Muscle of leg (tissue), 16 donors: ENCODE measurements around the gene CT55. TPM values are rescaled to one million over a fixed set of nuclear protein-coding genes. Genes with fewer than 3 reads are reported as not detected.
"Not testable (repeated sequence)": the region's sequence is repeated elsewhere in the genome, so short reads cannot be mapped to it uniquely, and the experiment has no call there.

Experiments
- DNase-seq: peaks from one replicate; pipeline ENCODE4 v3.0.0; 2013
- H3K27ac ChIP-seq: one replicate; pipeline ENCODE4 v1.5.1; 2013; ENCODE audit warnings: mild to moderate bottlenecking, low read length, control low read depth
- H3K27me3 ChIP-seq: one replicate; pipeline ENCODE4 v1.6.1; 2013; ENCODE audit warnings: low read length; ENCODE audit not compliant: control insufficient read depth, insufficient read depth
- H3K36me3 ChIP-seq: one replicate; pipeline ENCODE4 v1.6.1; 2013; ENCODE audit warnings: low read length; ENCODE audit not compliant: control insufficient read depth, insufficient read depth
- H3K4me1 ChIP-seq: one replicate; pipeline ENCODE4 v1.6.1; 2013; ENCODE audit warnings: low read length; ENCODE audit not compliant: control insufficient read depth, insufficient read depth
- H3K4me3 ChIP-seq: one replicate; pipeline ENCODE4 v1.5.1; 2013; ENCODE audit warnings: low read length, control low read depth
- H3K9me3 ChIP-seq: replicated peaks from 2 replicates; pipeline ENCODE4 v1.6.1; 2013; ENCODE audit warnings: low read depth, low read length; ENCODE audit not compliant: control insufficient read depth
- WGBS: methylation state at CpG from one replicate; pipeline ENCODE4 v1.1.5; 2013; ENCODE audit warnings: missing lambda C conversion rate; ENCODE audit not compliant: insufficient coverage; 5-methylcytosine and 5-hydroxymethylcytosine counted together
- long read RNA-seq, 11 donors: transcript quantifications; one replicate each; lab custom pipeline, GENCODE V29; 2026
- polyA plus RNA-seq, 8 donors: library from polyadenylated mRNA; unstranded; fragments of 120-200 nt; gene quantifications; one replicate each; pipeline versions ENCODE4 v1.2.1 to v1.2.3, GENCODE V29; 2013; ENCODE audit warnings: inconsistent platforms in 1 of 8, low replicate concordance in 1 of 8; ENCODE audit not compliant: insufficient read length in 8 of 8, insufficient read depth in 1 of 8
- total RNA-seq: library from RNA; stranded (reverse); fragments of 120-200 nt; gene quantifications from one replicate; pipeline ENCODE4 v1.2.4, GENCODE V29; 2013

CT55 gene
- total RNA-seq (0.27 TPM), polyA plus RNA-seq (under 1 TPM in 7 of 8 donors, not detected in 1; 0.11 to 0.62 (median 0.23) TPM)
- long read RNA-seq, donor 1 = 0 reads
- long read RNA-seq, donor 2 = 0 reads
- long read RNA-seq, donor 3 = 0 reads
- long read RNA-seq, donor 4 = 0 reads
- long read RNA-seq, donor 5 = 0 reads
- long read RNA-seq, donor 6, partial matches to known transcripts = 0 of 1 reads
- long read RNA-seq, donor 6, other reads (novel, unspliced or antisense) = 0 of 1 reads
- long read RNA-seq, donor 7 = 0 reads
- long read RNA-seq, donor 8, partial matches to known transcripts = 0 of 1 reads
- long read RNA-seq, donor 8, other reads (novel, unspliced or antisense) = 0 of 1 reads
- long read RNA-seq, donor 9 = 0 reads
- long read RNA-seq, donor 10 = 0 reads
- long read RNA-seq, donor 11 = 0 reads

- H3K27ac ChIP-seq = no peak within 1 kb of the TSS
- H3K4me1 ChIP-seq = no peaks in the 10 kb centered on the region
- no peak within 1 kb of the TSS for H3K4me3 ChIP-seq
- no peaks in the 10 kb centered on the region for H3K9me3 ChIP-seq
- H3K27me3 ChIP-seq = peaks cover 2% of the 10 kb centered on the region
- no peaks in the 10 kb centered on the region for H3K36me3 ChIP-seq
- WGBS = 88% methylated on average over 27 of the region's 27 CpGs
- DNase-seq = no peak
Observed at GRCh38 chrX:135170877-135171519, at the start of gene CT55. Gene CT55 (minus strand): TSS chrX:135171398. CDS start chrX:135171171, 227 bp downstream.

GRCh38 chrX:135213200-135213844 is 42.1 kb upstream of the CT55 start:
- WGBS = 50% methylated on average over 1 of the region's 8 CpGs

GRCh38 chrX:135206427-135206826 is 35.2 kb upstream of the CT55 start:
- no CpG with 5 or more reads among the region's 11 CpGs for WGBS
- H3K4me3 ChIP-seq, H3K9me3 ChIP-seq, H3K27me3 ChIP-seq, H3K27ac ChIP-seq, H3K4me1 ChIP-seq, H3K36me3 ChIP-seq, DNase-seq: not testable (repeated sequence)

More at GRCh38 chrX:135213200-135213844, 42.1 kb upstream of the CT55 start:
- H3K4me3 ChIP-seq = no peak overlapping the region
- no peaks in the 10 kb centered on the region for H3K9me3 ChIP-seq
- no peaks in the 10 kb centered on the region for H3K36me3 ChIP-seq
- peaks cover 4% of the 10 kb centered on the region for H3K27me3 ChIP-seq
- H3K27ac ChIP-seq = no peak overlapping the region
- no peaks in the 10 kb centered on the region for H3K4me1 ChIP-seq
- no peak for DNase-seq

- no peaks in the 10 kb centered on the region for H3K36me3 ChIP-seq
- H3K4me1 ChIP-seq = no peaks in the 10 kb centered on the region
- no peak overlapping the region for H3K4me3 ChIP-seq
- no peaks in the 10 kb centered on the region for H3K9me3 ChIP-seq
- DNase-seq = no peak
- no CpG with 5 or more reads among the region's 4 CpGs for WGBS
- H3K27ac ChIP-seq = no peak overlapping the region
- H3K27me3 ChIP-seq = peaks cover 9% of the 10 kb centered on the region
Observed at GRCh38 chrX:135200297-135200696, 29.1 kb upstream of the CT55 start.

GRCh38 chrX:135194684-135195083 is 23.5 kb upstream of the CT55 start:
- Histone ChIP-seq H3K4me1 (no peaks in the 10 kb centered on the region), H3K9me3 (no peaks in the 10 kb centered on the region), H3K27me3 (peaks cover 12% of the 10 kb centered on the region), H3K27ac (no peak overlapping the region), H3K4me3 (no peak overlapping the region), H3K36me3 (no peaks in the 10 kb centered on the region)
- 75% methylated on average over 16 of the region's 16 CpGs for WGBS
- no peak for DNase-seq

GRCh38 chrX:135193740-135194139 is 22.5 kb upstream of the CT55 start:
- Histone ChIP-seq H3K27me3 (peaks cover 12% of the 10 kb centered on the region), H3K9me3 (no peaks in the 10 kb centered on the region), H3K4me3 (no peak overlapping the region), H3K36me3 (no peaks in the 10 kb centered on the region), H3K27ac (no peak overlapping the region), H3K4me1 (no peaks in the 10 kb centered on the region)
- DNase-seq = no peak
- WGBS = 76% methylated on average over 6 of the region's 6 CpGs

GRCh38 chrX:135191838-135192237 is 20.6 kb upstream of the CT55 start:
- Histone ChIP-seq H3K27ac (no peak overlapping the region), H3K4me3 (no peak overlapping the region), H3K27me3 (peaks cover 12% of the 10 kb centered on the region), H3K4me1 (no peaks in the 10 kb centered on the region), H3K9me3 (no peaks in the 10 kb centered on the region), H3K36me3 (no peaks in the 10 kb centered on the region)
- no CpG with 5 or more reads among the region's 3 CpGs for WGBS
- no peak for DNase-seq

GRCh38 chrX:135185795-135186443 is 14.7 kb upstream of the CT55 start:
- 54% methylated on average over 3 of the region's 8 CpGs for WGBS
- Histone ChIP-seq H3K27ac (no peak overlapping the region), H3K4me3 (no peak overlapping the region), H3K9me3 (no peaks in the 10 kb centered on the region), H3K4me1 (no peaks in the 10 kb centered on the region), H3K36me3 (no peaks in the 10 kb centered on the region), H3K27me3 (peaks cover 4% of the 10 kb centered on the region)
- DNase-seq = peak; percentile 52

GRCh38 chrX:135178636-135179035 is 7.4 kb upstream of the CT55 start:
- no peak overlapping the region for H3K27ac ChIP-seq
- no peak overlapping the region for H3K4me3 ChIP-seq
- H3K36me3 ChIP-seq = no peaks in the 10 kb centered on the region
- DNase-seq = no peak
- H3K4me1 ChIP-seq = no peaks in the 10 kb centered on the region
- H3K27me3 ChIP-seq = peaks cover 12% of the 10 kb centered on the region
- 83% methylated on average over 1 of the region's 3 CpGs for WGBS
- H3K9me3 ChIP-seq = no peaks in the 10 kb centered on the region

GRCh38 chrX:135170468-135170867 is 730 bp downstream of the CT55 start:
- Histone ChIP-seq H3K4me1 (no peaks in the 10 kb centered on the region), H3K9me3 (no peaks in the 10 kb centered on the region), H3K27ac (no peak overlapping the region), H3K4me3 (no peak overlapping the region), H3K27me3 (peaks cover 2% of the 10 kb centered on the region), H3K36me3 (no peaks in the 10 kb centered on the region)
- DNase-seq = no peak
- 80% methylated on average over 9 of the region's 10 CpGs for WGBS
